HG03039 (cell line): ENCODE measurements around the gene HOXD12.

ENCODE experiments used
- ATAC-seq: cut with Tn5 transposase; IDR thresholded peaks from one replicate; pipeline ENCODE4 v1.9.1; 2021; ENCODE audit warnings: mild to moderate bottlenecking, moderate library complexity; ENCODE audit not compliant: unreplicated experiment

HOXD12 gene

GRCh38 chr2:176099728-176100546 lies at the start of gene HOXD12:
TSS of gene HOXD12 (plus strand) at chr2:176099795. CDS start at chr2:176099802, 7 bp downstream.
- ATAC-seq, result no peak

GRCh38 chr2:176056406-176056805 lies 43.2 kb upstream of the HOXD12 start:
- ATAC-seq, result no peak

- ATAC-seq, result peak; percentile 62
Measured at GRCh38 chr2:176063958-176064357, 35.6 kb upstream of the HOXD12 start.

- no peak for ATAC-seq
Measured at GRCh38 chr2:176066645-176067588, 32.7 kb upstream of the HOXD12 start.

- ATAC-seq, result no peak
Measured at GRCh38 chr2:176067589-176068418, 31.8 kb upstream of the HOXD12 start.

GRCh38 chr2:176068419-176068832 lies 31.2 kb upstream of the HOXD12 start:
- ATAC-seq, result no peak

GRCh38 chr2:176071330-176072291 lies 28.0 kb upstream of the HOXD12 start:
- no peak for ATAC-seq

- no peak for ATAC-seq
Measured at GRCh38 chr2:176072292-176072669, 27.3 kb upstream of the HOXD12 start.

GRCh38 chr2:176072951-176073904 lies 26.4 kb upstream of the HOXD12 start:
- ATAC-seq, result no peak

GRCh38 chr2:176074919-176075425 lies 24.6 kb upstream of the HOXD12 start:
- no peak for ATAC-seq

GRCh38 chr2:176075481-176075880 lies 24.1 kb upstream of the HOXD12 start:
- ATAC-seq, result no peak

- no peak for ATAC-seq
Measured at GRCh38 chr2:176076063-176076462, 23.5 kb upstream of the HOXD12 start.

GRCh38 chr2:176076796-176077195 lies 22.8 kb upstream of the HOXD12 start:
- ATAC-seq, result no peak

GRCh38 chr2:176078541-176079284 lies 20.9 kb upstream of the HOXD12 start:
- ATAC-seq, result no peak

- no peak for ATAC-seq
Measured at GRCh38 chr2:176079285-176079830, 20.2 kb upstream of the HOXD12 start.

GRCh38 chr2:176079831-176080539 lies 19.6 kb upstream of the HOXD12 start:
- no peak for ATAC-seq
